Activated naive CD8-positive, alpha-beta T cell treated with anti-CD3 and anti-CD28 coated beads, Interleukin-2, amount 10 ng/mL, durations not matched to agents 7 days and 5 days (primary cell): ENCODE data around the gene ZNF586. TPM values are rescaled to one million over a fixed set of nuclear protein-coding genes. Genes with fewer than 3 reads are reported as not detected.
"Not testable (repeated sequence)": the region's sequence is repeated elsewhere in the genome, so short reads cannot be mapped to it uniquely, and the experiment has no call there.

ENCODE experiments used
- ATAC-seq: fragments of 150-1000 bp; cut with Tn5 transposase; one replicate; pipeline ENCODE4 v1.10.0; 2021; ENCODE audit warnings: low read depth, moderate library complexity
- POLR2A ChIA-PET: fragments of 350-600 bp; sonication (Branson Sonifier 250); formaldehyde crosslinking; loops from one replicate; lab custom pipeline; 2021; ENCODE audit warnings: antibody characterized with exemption; lab: Charles Lee
- DNase-seq: peaks from one replicate; pipeline ENCODE4 v3.0.0; 2021
- H3K27ac Mint-ChIP-seq: one replicate; pipeline ENCODE4 v1.8.0; 2022; ENCODE audit warnings: mild to moderate bottlenecking, mixed read lengths
- H3K27me3 Mint-ChIP-seq: one replicate; pipeline ENCODE4 v1.8.0; 2022; ENCODE audit warnings: mild to moderate bottlenecking, moderate library complexity, mixed read lengths
- H3K36me3 Mint-ChIP-seq: one replicate; pipeline ENCODE4 v1.8.0; 2021; ENCODE audit warnings: mild to moderate bottlenecking, mixed read lengths
- H3K4me1 Mint-ChIP-seq: one replicate; pipeline ENCODE4 v1.8.0; 2021; ENCODE audit warnings: mixed read lengths
- H3K4me3 Mint-ChIP-seq: one replicate; pipeline ENCODE4 v1.8.0; 2022; ENCODE audit warnings: mild to moderate bottlenecking, moderate library complexity, mixed read lengths
- H3K9me3 Mint-ChIP-seq: one replicate; pipeline ENCODE4 v1.8.0; 2021; ENCODE audit warnings: mixed read lengths
- total RNA-seq, 2 experiments: library from RNA; stranded (reverse); gene quantifications; one replicate each; pipeline ENCODE4 v1.2.3, GENCODE V29; 2021

The ZNF586 gene
- total RNA-seq, result 10 to 100 TPM; 29.0 to 29.2 TPM

DNA sequence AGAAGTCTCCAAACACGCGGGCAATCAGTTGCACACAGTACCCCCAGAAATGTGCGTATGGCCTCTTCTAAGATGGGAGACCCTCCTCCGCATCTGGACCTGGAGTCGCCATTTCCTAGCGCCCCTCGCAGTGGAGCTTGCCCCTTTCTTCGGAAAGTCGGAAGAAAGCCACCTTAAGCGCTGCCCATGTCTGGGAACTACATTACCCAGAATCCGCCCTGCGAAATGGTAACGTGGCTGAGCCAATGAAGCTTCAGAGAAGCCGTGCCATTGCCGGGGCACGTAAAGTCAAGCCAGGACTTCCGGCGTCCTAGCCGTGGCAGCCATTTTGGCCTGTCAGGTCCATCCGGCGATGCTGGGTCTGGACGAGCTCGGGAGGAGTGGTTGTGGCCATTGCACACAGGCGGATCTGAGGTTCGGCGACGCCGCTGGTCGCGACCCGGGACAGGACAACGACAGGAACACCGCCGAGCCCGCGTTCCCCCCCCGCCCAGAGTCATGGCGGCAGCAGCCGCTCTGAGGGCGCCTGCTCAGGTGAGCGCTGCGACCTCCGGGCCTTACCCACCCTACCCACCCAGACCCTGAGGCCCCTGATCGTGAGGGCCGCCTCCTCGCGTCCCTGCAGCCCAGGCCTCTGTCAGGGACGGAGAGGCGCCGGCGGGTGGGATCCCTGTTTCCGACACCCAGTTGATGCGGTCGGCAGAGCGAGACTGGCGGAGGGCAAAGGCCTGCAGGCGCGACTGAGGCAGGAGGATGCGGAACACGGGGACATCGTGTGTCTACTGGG is at the start of gene ZNF586:
Gene ZNF586, plus strand, starts transcription at position 332 of the 787 bp plus-strand sequence. Its CDS starts 167 bp downstream, at position 499.
- peak; percentile 98 for ATAC-seq
- Mint-ChIP-seq H3K36me3 (peaks cover 51% of the 10 kb centered on the region), H3K9me3 (peaks cover 26% of the 10 kb centered on the region), H3K4me1 (peaks cover 26% of the 10 kb centered on the region), H3K27ac (peak within 1 kb of the TSS; percentile 93), H3K4me3 (peak within 1 kb of the TSS; percentile 93), H3K27me3 (no peaks in the 10 kb centered on the region)
- POLR2A ChIA-PET, result interaction anchor here (0.6 to 1.6 kb wide), 12 partner anchors 10 to 703 kb away, joined by 3 to 18 read pairs (median 4); partner anchors contain the start of genes ZNF154, ZNF417, ZNF671 and ZNF776
- DNase-seq, result peak; percentile 84

DNA sequence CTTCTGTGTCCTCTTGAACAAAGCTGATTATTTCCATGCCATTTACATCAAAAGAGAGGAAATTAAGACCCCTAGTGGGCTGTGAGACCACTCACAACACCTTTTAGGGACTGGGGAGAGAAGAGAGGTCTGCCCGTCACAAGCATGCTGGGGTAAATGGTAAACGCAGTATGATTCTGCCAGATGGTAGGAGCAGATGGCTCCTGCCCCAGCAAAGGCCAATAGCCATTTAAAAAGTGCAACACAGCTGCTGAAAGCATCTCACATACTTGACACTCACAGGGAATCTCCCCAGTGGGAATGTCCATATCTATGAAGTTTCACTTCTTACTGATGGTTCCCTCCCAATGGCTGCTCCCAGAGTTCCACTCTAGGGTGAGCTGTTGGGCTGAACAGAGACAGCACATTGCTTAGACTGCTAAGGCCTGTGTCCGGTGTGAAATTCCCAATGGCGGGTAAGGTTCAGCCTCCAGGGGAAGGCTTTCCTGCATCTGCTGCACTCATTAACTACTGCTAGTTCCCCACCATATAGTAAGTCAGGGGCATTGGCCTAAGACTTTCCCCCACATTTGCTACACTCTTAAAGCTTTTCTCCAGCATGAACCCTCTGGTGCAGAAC is 49.5 kb upstream of the ZNF586 start:
- H3K27me3 Mint-ChIP-seq, result no peaks in the 10 kb centered on the region
- H3K4me1 Mint-ChIP-seq, result peaks cover 8% of the 10 kb centered on the region
- DNase-seq (no peak), ATAC-seq (no peak)
- POLR2A ChIA-PET, result interaction anchor here (1.1 kb wide), 1 partner anchor 11 kb away, joined by 3 read pairs; the partner anchor contains the start of gene ZNF154
- no peak overlapping the region for H3K27ac Mint-ChIP-seq
- no peak overlapping the region for H3K4me3 Mint-ChIP-seq
- H3K36me3 Mint-ChIP-seq, result peaks cover 85% of the 10 kb centered on the region
- H3K9me3 Mint-ChIP-seq, result peaks cover 54% of the 10 kb centered on the region

DNA sequence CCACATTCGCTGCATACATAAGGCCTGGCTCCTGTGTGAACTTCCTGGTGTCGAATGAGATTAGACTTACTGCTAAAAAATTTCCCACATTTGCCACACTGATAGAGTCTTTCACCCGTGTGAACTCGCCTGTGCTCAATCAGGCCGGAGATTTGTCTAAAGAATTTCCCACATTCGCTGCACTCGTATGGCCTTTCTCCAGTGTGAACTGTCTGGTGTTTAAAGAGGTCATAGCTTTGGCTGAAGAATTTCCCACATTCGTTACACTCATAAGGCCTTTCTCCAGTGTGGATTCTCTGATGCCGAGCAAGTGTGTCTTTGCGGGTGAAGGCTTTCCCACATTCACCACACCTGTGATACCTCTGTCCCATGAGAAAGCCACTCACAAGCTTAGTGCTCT is 48.6 kb upstream of the ZNF586 start:
- peaks cover 83% of the 10 kb centered on the region for H3K36me3 Mint-ChIP-seq
- H3K27ac Mint-ChIP-seq, result no peak overlapping the region
- DNase-seq (no peak), ATAC-seq (no peak)
- POLR2A ChIA-PET, result no interaction called here
- peaks cover 54% of the 10 kb centered on the region for H3K9me3 Mint-ChIP-seq
- H3K4me3 Mint-ChIP-seq, result no peak overlapping the region
- peaks cover 8% of the 10 kb centered on the region for H3K4me1 Mint-ChIP-seq
- no peaks in the 10 kb centered on the region for H3K27me3 Mint-ChIP-seq

DNA sequence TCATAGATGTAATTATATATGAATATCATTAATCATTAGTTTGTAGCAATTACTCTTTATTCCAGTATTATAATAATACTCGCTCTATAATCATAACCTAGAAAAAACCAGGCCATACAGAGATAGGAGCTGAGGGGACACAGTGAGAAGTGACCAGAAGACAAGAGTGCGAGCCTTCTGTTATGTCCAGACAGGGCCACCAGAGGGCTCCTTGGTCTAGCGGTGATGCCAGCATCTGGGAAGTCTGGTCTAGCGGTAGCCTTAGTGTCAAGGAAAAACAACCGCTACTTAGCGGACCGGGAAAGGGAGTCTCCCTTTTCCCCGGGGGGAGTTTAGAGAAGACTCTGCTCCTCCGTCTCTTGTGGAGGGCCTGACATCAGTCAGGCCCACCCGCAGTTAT is 31.2 kb upstream of the ZNF586 start:
- not testable (repeated sequence) for H3K4me3 Mint-ChIP-seq, H3K27ac Mint-ChIP-seq, H3K36me3 Mint-ChIP-seq, H3K27me3 Mint-ChIP-seq, H3K4me1 Mint-ChIP-seq, H3K9me3 Mint-ChIP-seq, ATAC-seq
- DNase-seq, result peak; percentile 41
- POLR2A ChIA-PET, result interaction anchor here (1.3 kb wide), 1 partner anchor 8 kb away, joined by 5 read pairs; the partner anchor contains the start of gene ZNF776

DNA sequence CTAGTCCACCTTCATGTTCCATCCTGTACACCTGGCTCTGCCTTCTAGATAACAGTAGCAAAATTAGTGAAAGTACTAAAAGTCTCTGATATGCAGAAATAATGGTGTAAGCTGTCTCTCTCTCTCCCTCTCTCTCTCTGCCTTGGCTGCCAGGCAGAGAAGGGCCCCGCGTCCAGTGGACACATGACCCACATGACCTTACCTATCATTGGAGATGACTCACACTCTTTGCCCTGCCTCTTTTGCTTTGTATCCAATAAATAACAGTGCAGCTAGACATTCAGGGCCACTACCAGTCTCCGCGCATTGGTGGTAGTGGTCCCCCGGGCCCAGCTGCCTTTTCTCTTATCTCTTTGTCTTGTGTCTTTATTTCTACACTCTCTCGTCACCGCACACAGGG is 30.7 kb upstream of the ZNF586 start:
- ATAC-seq, POLR2A ChIA-PET, DNase-seq, H3K4me1 Mint-ChIP-seq, H3K4me3 Mint-ChIP-seq, H3K36me3 Mint-ChIP-seq, H3K27me3 Mint-ChIP-seq, H3K27ac Mint-ChIP-seq, H3K9me3 Mint-ChIP-seq: not testable (repeated sequence)

DNA sequence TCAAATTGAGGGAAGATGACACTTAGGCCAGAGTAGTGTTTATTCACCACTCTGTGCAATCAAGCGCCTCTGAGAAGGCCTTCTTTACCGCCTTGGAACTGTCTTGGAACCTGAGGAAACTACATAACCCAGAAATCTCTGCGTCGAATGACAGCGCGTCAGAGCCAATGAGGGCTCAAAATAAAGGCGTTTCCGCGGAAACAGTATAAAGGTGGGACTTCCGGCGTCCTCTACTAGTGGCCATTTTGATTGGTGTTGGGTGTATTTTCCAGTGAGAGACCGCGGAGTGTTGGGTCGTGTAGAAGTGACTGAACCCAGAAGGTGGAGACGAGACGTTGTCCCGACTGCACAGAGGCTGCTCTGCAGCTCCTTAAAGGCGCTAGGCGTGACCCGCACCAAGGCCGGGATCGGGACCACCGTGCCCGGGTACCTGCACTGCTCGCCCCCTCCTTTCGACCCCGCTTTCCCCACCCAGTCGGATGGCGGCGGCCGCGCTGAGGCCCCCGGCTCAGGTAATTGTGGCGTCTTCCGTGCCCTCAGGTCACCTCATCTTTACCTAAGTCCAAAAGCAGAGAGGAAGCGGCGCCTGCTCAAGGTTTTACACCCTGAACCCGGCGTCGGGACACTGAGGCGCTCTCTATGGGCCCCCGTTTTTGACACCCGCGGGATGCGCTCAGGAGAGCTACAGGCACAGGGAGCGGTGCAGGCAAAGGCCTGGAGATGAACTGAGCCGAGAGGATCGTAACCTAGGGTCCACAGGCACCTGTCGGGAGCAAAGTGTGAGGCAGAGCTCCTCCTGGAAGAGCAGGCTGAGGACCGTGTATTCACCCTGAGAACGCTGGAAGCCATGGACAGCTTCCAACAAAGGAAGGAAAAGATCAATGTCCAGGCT is 22.6 kb upstream of the ZNF586 start, which contains the start of gene ZNF776:
Gene ZNF776, plus strand, starts transcription at position 236 of the 892 bp plus-strand sequence. Its CDS starts 244 bp downstream, at position 480.
- Mint-ChIP-seq H3K27me3 (no peaks in the 10 kb centered on the region), H3K9me3 (peaks cover 31% of the 10 kb centered on the region), H3K4me1 (peaks cover 15% of the 10 kb centered on the region), H3K27ac (peak within 1 kb of the TSS; percentile 97), H3K36me3 (peaks cover 41% of the 10 kb centered on the region), H3K4me3 (peak within 1 kb of the TSS; percentile 99)
- DNase-seq (peak; percentile 75), ATAC-seq (peak; percentile 96)
- POLR2A ChIA-PET, result interaction anchor here (0.6 to 2.4 kb wide), 16 partner anchors 9 to 743 kb away, joined by 3 to 20 read pairs (median 4); partner anchors contain the start of genes ZNF211, ZNF417, ZNF418 and ZNF551

DNA sequence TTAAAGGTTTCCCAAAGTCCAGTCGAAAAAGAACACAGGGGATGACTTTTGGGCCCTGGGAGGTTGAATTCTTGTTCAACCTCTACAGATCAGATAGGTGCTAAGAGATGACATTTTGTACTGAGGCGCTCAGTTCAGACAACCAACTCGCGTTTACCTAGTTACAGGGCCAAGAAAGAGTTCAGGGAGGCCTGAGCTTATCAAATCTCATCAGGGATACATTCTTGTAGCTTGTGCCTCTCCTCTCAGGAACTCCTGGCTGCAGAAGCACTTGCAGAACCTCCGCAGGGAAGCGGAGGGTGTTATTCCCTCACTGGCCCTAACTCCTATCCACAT is 22.0 kb upstream of the ZNF586 start:
- H3K27me3 Mint-ChIP-seq, result no peaks in the 10 kb centered on the region
- POLR2A ChIA-PET, result interaction anchor here (0.6 to 2.4 kb wide), 10 partner anchors 20 to 255 kb away, joined by 3 to 20 read pairs (median 8); partner anchors contain the start of genes ZNF211, ZNF417, ZNF551 and ZNF586
- DNase-seq (no peak), ATAC-seq (no peak)
- H3K27ac Mint-ChIP-seq, result peak overlapping the region; percentile 97
- peaks cover 15% of the 10 kb centered on the region for H3K4me1 Mint-ChIP-seq
- H3K36me3 Mint-ChIP-seq, result peaks cover 47% of the 10 kb centered on the region
- H3K4me3 Mint-ChIP-seq, result peak overlapping the region; percentile 99
- peaks cover 34% of the 10 kb centered on the region for H3K9me3 Mint-ChIP-seq

DNA sequence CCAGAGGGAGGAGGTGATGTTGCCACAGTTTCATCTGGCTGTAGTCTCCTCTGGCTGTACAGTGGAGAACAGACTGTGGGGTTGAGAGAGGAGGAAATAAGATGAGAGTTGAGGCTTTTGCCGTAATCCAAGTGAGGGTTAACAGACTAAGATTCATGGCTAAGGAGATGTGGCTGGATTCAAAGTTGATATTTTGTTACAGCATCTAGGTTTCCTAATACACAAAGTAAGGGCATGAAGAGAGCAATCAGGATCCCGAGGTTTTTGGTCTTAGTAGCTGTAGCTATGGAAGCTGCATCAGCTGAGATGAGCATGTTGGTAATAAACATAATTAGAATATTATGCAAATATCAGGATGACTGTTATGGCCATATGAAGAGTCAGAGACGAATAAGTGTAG is 21.4 kb upstream of the ZNF586 start:
- ATAC-seq (no peak), DNase-seq (no peak)
- Mint-ChIP-seq H3K27me3 (no peaks in the 10 kb centered on the region), H3K4me3 (peak overlapping the region; percentile 99), H3K36me3 (peaks cover 53% of the 10 kb centered on the region), H3K9me3 (peaks cover 39% of the 10 kb centered on the region), H3K27ac (peak overlapping the region; percentile 46), H3K4me1 (peaks cover 15% of the 10 kb centered on the region)
- POLR2A ChIA-PET, result interaction anchor here (0.7 to 2.4 kb wide), 5 partner anchors 21 to 140 kb away, joined by 4 to 18 read pairs (median 8); partner anchors contain the start of genes ZNF211, ZNF551, ZNF586 and ZNF814

DNA sequence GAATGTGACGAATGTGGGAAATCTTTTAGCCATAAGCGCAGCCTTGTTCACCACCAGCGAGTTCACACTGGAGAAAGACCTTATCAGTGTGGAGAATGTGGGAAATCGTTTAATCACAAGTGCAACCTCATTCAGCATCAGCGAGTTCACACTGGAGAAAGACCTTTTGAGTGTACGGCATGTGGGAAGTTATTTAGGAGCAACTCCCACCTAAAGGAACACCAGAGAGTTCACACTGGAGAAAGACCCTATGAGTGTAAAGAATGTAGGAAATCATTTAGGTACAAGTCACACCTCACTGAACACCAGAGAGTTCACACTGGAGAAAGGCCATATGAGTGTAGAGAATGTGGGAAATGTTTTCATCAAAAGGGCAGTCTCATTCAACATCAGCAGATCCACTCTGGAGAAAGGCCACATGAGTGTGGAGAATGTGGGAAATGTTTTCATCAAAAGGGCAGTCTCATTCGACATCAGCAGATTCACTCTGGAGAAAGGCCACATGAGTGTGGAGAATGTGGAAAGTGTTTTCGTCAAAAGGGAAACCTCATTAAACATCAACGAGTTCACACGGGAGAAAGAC is 15.3 kb upstream of the ZNF586 start:
- POLR2A ChIA-PET, result no interaction called here

DNA sequence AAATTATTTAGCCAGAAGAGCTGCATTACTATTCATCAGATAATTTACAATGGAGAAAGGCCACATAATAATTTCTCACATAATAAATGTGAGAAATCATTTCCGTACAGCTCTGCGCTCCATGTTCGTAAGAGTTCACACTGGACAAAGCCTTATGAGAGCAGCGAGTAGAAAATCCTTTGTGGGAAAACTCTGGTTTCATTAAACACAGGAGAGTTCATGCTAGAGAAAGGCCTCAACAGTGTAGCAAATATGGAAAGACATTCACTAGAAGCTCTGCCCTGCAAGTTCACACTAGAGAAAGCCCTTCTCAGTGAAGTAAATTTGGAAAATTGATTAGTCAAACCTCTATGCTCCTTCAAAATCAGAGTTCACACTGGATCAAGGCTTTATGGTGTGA is 14.4 kb upstream of the ZNF586 start:
- peaks cover 51% of the 10 kb centered on the region for H3K9me3 Mint-ChIP-seq
- DNase-seq (no peak), ATAC-seq (no peak)
- H3K4me1 Mint-ChIP-seq, result no peaks in the 10 kb centered on the region
- H3K27ac Mint-ChIP-seq, result no peak overlapping the region
- no peak overlapping the region for H3K4me3 Mint-ChIP-seq
- H3K27me3 Mint-ChIP-seq, result no peaks in the 10 kb centered on the region
- POLR2A ChIA-PET, result interaction anchor here (0.8 kb wide), 1 partner anchor 8 kb away, joined by 3 read pairs; the partner anchor contains the start of gene ZNF776
- peaks cover 94% of the 10 kb centered on the region for H3K36me3 Mint-ChIP-seq

More for the DNA sequence above, 15.3 kb upstream of the ZNF586 start:
- Mint-ChIP-seq H3K4me3 (no peak overlapping the region), H3K36me3 (peaks cover 97% of the 10 kb centered on the region), H3K27ac (no peak overlapping the region), H3K4me1 (peaks cover under 1% of the 10 kb centered on the region), H3K27me3 (no peaks in the 10 kb centered on the region), H3K9me3 (peaks cover 51% of the 10 kb centered on the region)
- DNase-seq (no peak), ATAC-seq (no peak)

DNA sequence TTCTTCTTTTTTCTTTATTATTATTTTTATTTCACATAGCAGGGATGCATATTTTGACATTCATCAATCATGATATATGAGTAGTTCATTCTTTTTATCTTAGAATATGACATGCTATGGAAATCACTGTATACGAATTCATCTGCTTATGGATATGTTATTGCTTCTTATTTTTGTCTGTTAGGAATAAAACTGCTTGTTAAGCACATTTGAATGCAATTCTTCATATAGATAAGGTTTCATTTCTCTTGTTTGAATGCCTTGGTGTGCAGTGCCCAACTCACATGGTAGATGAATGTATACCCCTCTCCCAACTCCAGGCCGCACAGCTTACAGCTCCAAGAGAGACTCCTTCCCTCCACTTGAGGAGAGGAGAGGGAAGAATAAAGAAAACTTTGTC is 11.5 kb upstream of the ZNF586 start:
- Mint-ChIP-seq H3K36me3 (peaks cover 79% of the 10 kb centered on the region), H3K4me1 (no peaks in the 10 kb centered on the region), H3K27ac (no peak overlapping the region), H3K4me3 (no peak overlapping the region), H3K27me3 (no peaks in the 10 kb centered on the region), H3K9me3 (peaks cover 32% of the 10 kb centered on the region)
- no peak for DNase-seq
- POLR2A ChIA-PET, result no interaction called here
- no peak for ATAC-seq

DNA sequence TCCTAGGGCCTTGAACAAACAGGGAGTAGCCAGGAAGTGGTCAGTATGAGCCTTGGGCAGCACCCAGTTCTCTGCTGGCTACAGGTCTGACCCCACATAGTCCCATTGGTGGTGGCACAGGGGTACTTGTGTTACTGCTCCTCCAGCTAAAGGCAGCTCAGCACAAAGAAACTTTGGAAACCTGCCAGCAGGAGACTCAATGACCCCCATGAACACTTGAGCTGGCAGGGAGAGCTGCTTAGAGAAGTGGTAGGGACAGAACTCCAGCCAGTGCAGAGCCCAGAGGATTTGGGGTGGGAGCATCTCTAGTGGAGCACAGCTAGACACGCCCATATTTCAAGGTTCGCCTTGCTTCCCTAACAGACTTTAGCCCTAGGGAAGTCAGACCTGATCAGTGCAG is 10.4 kb upstream of the ZNF586 start:
- Mint-ChIP-seq H3K9me3 (peaks cover 24% of the 10 kb centered on the region), H3K27ac (no peak overlapping the region), H3K27me3 (no peaks in the 10 kb centered on the region), H3K4me1 (no peaks in the 10 kb centered on the region), H3K36me3 (peaks cover 76% of the 10 kb centered on the region), H3K4me3 (no peak overlapping the region)
- ATAC-seq (no peak), DNase-seq (no peak)
- POLR2A ChIA-PET, result interaction anchor here (1.6 kb wide), 1 partner anchor 10 kb away, joined by 4 read pairs; the partner anchor contains the start of gene ZNF586
